SK-N-SH (cell line): Measurements from ENCODE around the gene CCNG1.

Experiments
- POLR2AphosphoS5 ChIP-seq: IDR thresholded peaks from 2 replicates; pipeline ENCODE4 v1.6.1; 2012; ENCODE audit warnings: low read depth, low read length
- TF ChIP-seq, protein P1 (sequence below): fragments of 200-600 bp; sonication (generic); IDR thresholded peaks from 2 replicates; pipeline ENCODE4 v1.6.1; 2017; ENCODE audit warnings: antibody characterized with exemption, mild to moderate bottlenecking, moderate library complexity

DNA sequence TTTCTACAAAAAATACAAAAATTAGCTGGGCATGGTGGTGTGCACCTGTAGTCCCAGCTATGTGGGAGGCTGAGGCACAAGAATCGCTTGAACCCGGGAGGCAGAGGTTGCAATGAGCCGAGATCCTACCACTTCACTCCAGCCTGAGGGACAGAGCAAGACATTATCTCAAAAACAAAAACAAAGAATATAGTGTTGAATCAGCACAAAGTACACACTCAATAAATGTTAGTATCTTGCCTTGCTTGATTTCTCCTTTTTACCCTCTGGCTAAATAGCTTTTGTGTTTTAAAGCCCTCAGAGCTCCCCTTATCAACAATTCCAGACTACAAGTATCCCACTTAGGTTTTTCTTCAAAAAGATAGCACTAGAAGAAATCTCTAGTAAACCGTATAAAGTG lies 37.5 kb upstream of the CCNG1 start:
- TF ChIP-seq, protein P1, sequence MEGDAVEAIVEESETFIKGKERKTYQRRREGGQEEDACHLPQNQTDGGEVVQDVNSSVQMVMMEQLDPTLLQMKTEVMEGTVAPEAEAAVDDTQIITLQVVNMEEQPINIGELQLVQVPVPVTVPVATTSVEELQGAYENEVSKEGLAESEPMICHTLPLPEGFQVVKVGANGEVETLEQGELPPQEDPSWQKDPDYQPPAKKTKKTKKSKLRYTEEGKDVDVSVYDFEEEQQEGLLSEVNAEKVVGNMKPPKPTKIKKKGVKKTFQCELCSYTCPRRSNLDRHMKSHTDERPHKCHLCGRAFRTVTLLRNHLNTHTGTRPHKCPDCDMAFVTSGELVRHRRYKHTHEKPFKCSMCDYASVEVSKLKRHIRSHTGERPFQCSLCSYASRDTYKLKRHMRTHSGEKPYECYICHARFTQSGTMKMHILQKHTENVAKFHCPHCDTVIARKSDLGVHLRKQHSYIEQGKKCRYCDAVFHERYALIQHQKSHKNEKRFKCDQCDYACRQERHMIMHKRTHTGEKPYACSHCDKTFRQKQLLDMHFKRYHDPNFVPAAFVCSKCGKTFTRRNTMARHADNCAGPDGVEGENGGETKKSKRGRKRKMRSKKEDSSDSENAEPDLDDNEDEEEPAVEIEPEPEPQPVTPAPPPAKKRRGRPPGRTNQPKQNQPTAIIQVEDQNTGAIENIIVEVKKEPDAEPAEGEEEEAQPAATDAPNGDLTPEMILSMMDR = no peak
- no peak for TF ChIP-seq POLR2AphosphoS5
